Fibroblast of lung (primary cell): ENCODE measurements around the gene MYOM3. TPM values are rescaled to one million over a fixed set of nuclear protein-coding genes. Genes with fewer than 3 reads are reported as not detected.
A peak's percentile ranks its signal among the peaks of the same experiment; 100 is the strongest.

Experiments used
- DNase-seq, 2 donors: peaks; one replicate each; pipeline versions ENCODE4 v3.0.0 to v3.0.0-alpha.2; 2010; ENCODE audit warnings: low read depth in 2 of 2
- H2AFZ ChIP-seq: 2 replicates; pipeline ENCODE4 v1.5.1; 2012; ENCODE audit warnings: low read length, control low read depth, inconsistent platforms
- H3K27ac ChIP-seq: 2 replicates; pipeline ENCODE4 v1.5.1; 2011; ENCODE audit warnings: low read length, control low read depth; ENCODE audit not compliant: insufficient read depth
- H3K27me3 ChIP-seq: 2 replicates; pipeline ENCODE4 v1.5.1; 2011; ENCODE audit warnings: mild to moderate bottlenecking, low read length; ENCODE audit not compliant: control insufficient read depth, insufficient read depth
- H3K36me3 ChIP-seq: 2 replicates; pipeline ENCODE4 v1.5.1; 2011; ENCODE audit warnings: low read length; ENCODE audit not compliant: control insufficient read depth, insufficient read depth
- H3K4me1 ChIP-seq: 2 replicates; pipeline ENCODE4 v1.5.1; 2011; ENCODE audit warnings: low read length; ENCODE audit not compliant: control insufficient read depth, insufficient read depth; ENCODE audit errors: extremely low read depth
- H3K4me2 ChIP-seq: 2 replicates; pipeline ENCODE4 v1.5.1; 2011; ENCODE audit warnings: low read length, control low read depth; ENCODE audit not compliant: insufficient read depth; ENCODE audit errors: extremely low read depth
- H3K4me3 ChIP-seq, 4 experiments: fragments of 200-600 bp in 1 of 4; sonication (generic) in 1 of 4; replicated peaks in 1 of 4; 2 replicates each; pipeline ENCODE4 v1.5.1; 2011 to 2016; ENCODE audit warnings: low read length in 4 of 4, low read depth in 3 of 4, mild to moderate bottlenecking in 3 of 4, control low read depth in 2 of 4, inconsistent platforms in 1 of 4, mixed read lengths in 1 of 4; ENCODE audit not compliant: insufficient read depth in 1 of 4; ENCODE audit errors: control extremely low read depth in 1 of 4
- H3K79me2 ChIP-seq: 2 replicates; pipeline ENCODE4 v1.5.1; 2012; ENCODE audit warnings: mild to moderate bottlenecking, low read length, inconsistent platforms; ENCODE audit not compliant: control insufficient read depth, insufficient read depth
- H3K9ac ChIP-seq: 2 replicates; pipeline ENCODE4 v1.5.1; 2011; ENCODE audit warnings: mild to moderate bottlenecking, low read length, control low read depth; ENCODE audit not compliant: insufficient read depth
- H3K9me3 ChIP-seq: 2 replicates; pipeline ENCODE4 v1.5.1; 2012; ENCODE audit warnings: low read depth, low read length; ENCODE audit not compliant: control insufficient read depth, insufficient read depth
- H4K20me1 ChIP-seq: 2 replicates; pipeline ENCODE4 v1.5.1; 2011; ENCODE audit warnings: low read length; ENCODE audit not compliant: control insufficient read depth, insufficient read depth; ENCODE audit errors: extremely low read depth
- CTCF ChIP-seq, 2 donors: IDR thresholded peaks in 1 of 2; conservative IDR thresholded peaks in 1 of 2; 1 replicate in 1 of 2; 2 replicates in 1 of 2; pipeline ENCODE4 v1.5.1; 2011 to 2012; ENCODE audit warnings: low read length in 2 of 2, control low read depth in 1 of 2, inconsistent platforms in 1 of 2, low read depth in 1 of 2, mild to moderate bottlenecking in 1 of 2
- EZH2 ChIP-seq: IDR thresholded peaks from 2 replicates; pipeline ENCODE4 v1.5.1; 2012; ENCODE audit warnings: low read length, control low read depth, mild to moderate bottlenecking; ENCODE audit errors: missing control alignments
- polyA plus RNA-seq, 2 donors: library from polyadenylated mRNA; depleted of rRNA in 1 of 2; stranded (reverse) in 1 of 2; unstranded in 1 of 2; fragments of >200 nt; gene quantifications; 2 replicates each; pipeline ENCODE4 v1.2.1, GENCODE V29; 2011 to 2012; ENCODE audit warnings: missing spikeins in 1 of 2
- total RNA-seq: library from RNA; depleted of rRNA; stranded (reverse); fragments of >200 nt; gene quantifications from 2 replicates; pipeline ENCODE4 v1.2.1, GENCODE V29; 2014

Gene MYOM3
- total and polyA plus RNA-seq, 2 donors (not counting 1 experiment from before 2014, with no cell fraction given): not detected

- DNase-seq: no peak
- Histone ChIP-seq H4K20me1 (no peaks in the 10 kb centered on the region), H3K9me3 (no peaks in the 10 kb centered on the region), H3K79me2 (no peaks in the 10 kb centered on the region), H2AFZ (no peak overlapping the region), H3K27ac (no peak overlapping the region), H3K36me3 (no peaks in the 10 kb centered on the region), H3K9ac (no peak overlapping the region), H3K4me2 (no peak overlapping the region), H3K4me1 (no peaks in the 10 kb centered on the region), H3K4me3 (no peak overlapping the region), H3K27me3 (no peaks in the 10 kb centered on the region)
- TF ChIP-seq CTCF (conservative IDR thresholded peaks at IDR 0.05 in 1 of 2, IDR thresholded peaks at IDR 0.05 in 1 of 2; ENCODE audit: low read depth in 1 of 2, low read length in 2 of 2): no peak
- no peak for TF ChIP-seq EZH2
Measured at GRCh38 chr1:24055681-24056080, 56.3 kb downstream of the MYOM3 start.

- Histone ChIP-seq H4K20me1 (no peaks in the 10 kb centered on the region), H3K27me3 (no peaks in the 10 kb centered on the region), H3K9me3 (no peaks in the 10 kb centered on the region), H3K79me2 (no peaks in the 10 kb centered on the region), H2AFZ (no peak overlapping the region), H3K4me2 (no peak overlapping the region), H3K27ac (no peak overlapping the region), H3K36me3 (no peaks in the 10 kb centered on the region), H3K9ac (no peak overlapping the region), H3K4me3 (no peak overlapping the region), H3K4me1 (peaks cover 2% of the 10 kb centered on the region)
- DNase-seq: peak in 1 of 2 donors; percentile 54
- TF ChIP-seq CTCF (conservative IDR thresholded peaks at IDR 0.05 in 1 of 2, IDR thresholded peaks at IDR 0.05 in 1 of 2; ENCODE audit: low read depth in 1 of 2, low read length in 2 of 2): no peak
- TF ChIP-seq EZH2: no peak
Measured at GRCh38 chr1:24052220-24052619, 59.7 kb downstream of the MYOM3 start.

GRCh38 chr1:24051206-24051945, 60.6 kb downstream of the MYOM3 start:
- no peak for TF ChIP-seq CTCF (conservative IDR thresholded peaks at IDR 0.05 in 1 of 2, IDR thresholded peaks at IDR 0.05 in 1 of 2; ENCODE audit: low read depth in 1 of 2, low read length in 2 of 2)
- TF ChIP-seq EZH2: no peak
- Histone ChIP-seq H3K4me2 (no peak overlapping the region), H3K27me3 (no peaks in the 10 kb centered on the region), H3K79me2 (no peaks in the 10 kb centered on the region), H3K9ac (no peak overlapping the region), H3K4me3 (no peak overlapping the region), H2AFZ (no peak overlapping the region), H3K4me1 (peaks cover 5% of the 10 kb centered on the region), H3K9me3 (no peaks in the 10 kb centered on the region), H3K36me3 (no peaks in the 10 kb centered on the region), H4K20me1 (no peaks in the 10 kb centered on the region), H3K27ac (no peak overlapping the region)
- DNase-seq: no peak
